Measurements from ENCODE around the gene HS3ST4.

GRCh38 chr16:25952983-25953382 lies 261.2 kb downstream of the HS3ST4 start:
- TF ChIP-seq GATA2 (IDR thresholded peaks at IDR 0.05; ENCODE audit: low read depth, low read length) (no peak), GATA3 (IDR thresholded peaks at IDR 0.05; ENCODE audit: low read depth, low read length) (no peak)

Measured in SH-SY5Y (cell line).